Panc1 (cell line): ENCODE measurements around the gene TRIM37. TPM values are rescaled to one million over a fixed set of nuclear protein-coding genes. Genes with fewer than 3 reads are reported as not detected.

Source experiments
- ATAC-seq: fragments of 200-7000 bp; cut with Tn5 transposase; 2 replicates; pipeline ENCODE4 v1.9.1; 2020; ENCODE audit warnings: mild to moderate bottlenecking, moderate library complexity
- BruUV-seq: library from RNA; stranded (reverse); fragments of 400-500 nt; replicated peaks from 2 replicates; lab custom pipeline; 2021; lab: Mats Ljungman, UMichigan
- CTCF ChIA-PET: fragments of 300-600 bp; sonication (Branson Sonifier 250); formaldehyde crosslinking; loops from one replicate; lab custom pipeline; 2022; ENCODE audit warnings: antibody characterized with exemption; lab: Charles Lee
- POLR2A ChIA-PET: fragments of 300-600 bp; sonication (Branson Sonifier 250); formaldehyde crosslinking; loops from one replicate; lab custom pipeline; 2022; ENCODE audit warnings: antibody characterized with exemption; lab: Charles Lee
- DNase-seq: peaks from one replicate; pipeline ENCODE4 v3.0.0-alpha.2; 2010; ENCODE audit warnings: low read depth, low spot score
- H3K27ac ChIP-seq: 2 replicates; pipeline ENCODE4 v1.5.1; 2011; ENCODE audit warnings: mild to moderate bottlenecking, low read length, inconsistent platforms
- H3K27me3 ChIP-seq: fragments of 200-500 bp; sonication (Bioruptor generic); 2 replicates; pipeline ENCODE4 v1.6.0; 2014; ENCODE audit warnings: low read length, inconsistent platforms; ENCODE audit not compliant: control insufficient read depth, insufficient read depth
- H3K36me3 ChIP-seq: fragments of 200-500 bp; sonication (Bioruptor generic); 2 replicates; pipeline ENCODE4 v1.5.1; 2014; ENCODE audit warnings: inconsistent platforms, mild to moderate bottlenecking, low read length, moderate library complexity; ENCODE audit not compliant: control insufficient read depth, insufficient read depth
- H3K4me1 ChIP-seq: 2 replicates; pipeline ENCODE4 v1.5.1; 2011; ENCODE audit warnings: inconsistent platforms, mild to moderate bottlenecking, low read length, moderate library complexity; ENCODE audit not compliant: control insufficient read depth, insufficient read depth
- H3K4me3 ChIP-seq, 2 experiments: 2 replicates each; pipeline ENCODE4 v1.5.1; 2011 to 2012; ENCODE audit warnings: low read depth in 2 of 2, low read length in 2 of 2, mild to moderate bottlenecking in 2 of 2, inconsistent platforms in 1 of 2, moderate library complexity in 1 of 2
- H3K9me3 ChIP-seq: fragments of 200-500 bp; sonication (Bioruptor generic); 2 replicates; pipeline ENCODE4 v1.5.1; 2014; ENCODE audit warnings: low read depth, mild to moderate bottlenecking, inconsistent platforms, low read length, moderate library complexity; ENCODE audit not compliant: control insufficient read depth, insufficient read depth
- POLR2AphosphoS5 ChIP-seq: IDR thresholded peaks from 2 replicates; pipeline ENCODE4 v1.6.1; 2012; ENCODE audit warnings: mild to moderate bottlenecking, low read depth, low read length, moderate library complexity
- SIN3A ChIP-seq: IDR thresholded peaks from 2 replicates; pipeline ENCODE4 v1.6.1; 2012; ENCODE audit warnings: low read depth, mild to moderate bottlenecking, low read length, moderate library complexity, borderline replicate concordance; ENCODE audit not compliant: insufficient read depth
- TCF7L2 ChIP-seq: IDR thresholded peaks from 2 replicates; pipeline ENCODE4 v1.6.1; 2011; ENCODE audit warnings: mild to moderate bottlenecking, low read depth, low read length, inconsistent platforms
- in situ Hi-C: cut with HindIII; loops from 2 replicates; pipeline ENCODE4 v1.10.0; 2016; ENCODE audit warnings: low sequenced_read_pairs, low pct_unique_long_range_greater_than_20kb
- intact Hi-C: fragments of 100-400 bp; cut with micrococcal nuclease; formaldehyde crosslinking; loops from one replicate; pipeline ENCODE4 v1.10.0; 2022; ENCODE audit not compliant: unreplicated experiment
- total RNA-seq: library from RNA; stranded (reverse); gene quantifications from one replicate; pipeline ENCODE4 v1.2.1, GENCODE V29; 2021; ENCODE audit not compliant: unreplicated experiment
- TF ChIP-seq, protein P1 (sequence below), 2 experiments: IDR thresholded peaks; 2 replicates each; pipeline ENCODE4 v1.6.1; 2011 to 2012; ENCODE audit warnings: low read depth in 2 of 2, control low read depth in 1 of 2, low read length in 1 of 2, mild to moderate bottlenecking in 1 of 2, moderate library complexity in 1 of 2; ENCODE audit not compliant: insufficient read depth in 1 of 2
- TF ChIP-seq, protein P2 (sequence below): fragments of 450-650 bp; IDR thresholded peaks from 2 replicates; pipeline ENCODE4 v1.5.1; 2017; ENCODE audit warnings: mild to moderate bottlenecking

Gene TRIM37
- total RNA-seq, 1 experiment from 2014 or later: 43.3 TPM

DNA sequence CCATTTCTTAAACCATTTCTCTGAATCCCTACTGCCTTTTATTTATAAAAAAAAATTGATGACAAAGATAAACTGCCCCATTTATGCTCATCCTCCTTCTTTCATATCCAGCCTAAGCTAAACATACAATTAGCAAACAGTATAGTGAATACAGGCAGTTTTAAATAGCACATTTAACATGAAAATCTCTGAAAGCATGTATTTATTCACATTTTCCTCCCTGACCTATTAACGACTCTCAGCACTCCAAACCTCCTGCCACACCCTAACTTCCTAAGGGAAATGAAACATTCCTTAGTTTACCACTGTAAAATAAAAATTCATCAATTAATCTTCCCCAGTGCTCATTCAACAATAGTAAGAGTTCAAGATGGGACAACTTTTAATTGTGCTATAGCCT is 56.9 kb downstream of the TRIM37 start:
- Histone ChIP-seq H3K36me3 (peaks cover 15% of the 10 kb centered on the region), H3K4me1 (no peaks in the 10 kb centered on the region), H3K27me3 (no peaks in the 10 kb centered on the region), H3K9me3 (no peaks in the 10 kb centered on the region), H3K27ac (no peak overlapping the region), H3K4me3 (no peak overlapping the region)
- CTCF ChIA-PET: interaction anchor here (0.6 kb wide), 1 partner anchor 23 kb away, joined by 3 read pairs; no protein-coding TSS in a partner anchor
- POLR2A ChIA-PET: interaction anchor here (0.6 kb wide), 1 partner anchor 12 kb away, joined by 6 read pairs; no protein-coding TSS in a partner anchor
- no TSS peak for BruUV-seq
- in situ Hi-C loops: no loop called here
- DNase-seq (no peak), ATAC-seq (no peak)
- TF ChIP-seq SIN3A (no peak), TCF7L2 (no peak)
- TF ChIP-seq, protein P1, sequence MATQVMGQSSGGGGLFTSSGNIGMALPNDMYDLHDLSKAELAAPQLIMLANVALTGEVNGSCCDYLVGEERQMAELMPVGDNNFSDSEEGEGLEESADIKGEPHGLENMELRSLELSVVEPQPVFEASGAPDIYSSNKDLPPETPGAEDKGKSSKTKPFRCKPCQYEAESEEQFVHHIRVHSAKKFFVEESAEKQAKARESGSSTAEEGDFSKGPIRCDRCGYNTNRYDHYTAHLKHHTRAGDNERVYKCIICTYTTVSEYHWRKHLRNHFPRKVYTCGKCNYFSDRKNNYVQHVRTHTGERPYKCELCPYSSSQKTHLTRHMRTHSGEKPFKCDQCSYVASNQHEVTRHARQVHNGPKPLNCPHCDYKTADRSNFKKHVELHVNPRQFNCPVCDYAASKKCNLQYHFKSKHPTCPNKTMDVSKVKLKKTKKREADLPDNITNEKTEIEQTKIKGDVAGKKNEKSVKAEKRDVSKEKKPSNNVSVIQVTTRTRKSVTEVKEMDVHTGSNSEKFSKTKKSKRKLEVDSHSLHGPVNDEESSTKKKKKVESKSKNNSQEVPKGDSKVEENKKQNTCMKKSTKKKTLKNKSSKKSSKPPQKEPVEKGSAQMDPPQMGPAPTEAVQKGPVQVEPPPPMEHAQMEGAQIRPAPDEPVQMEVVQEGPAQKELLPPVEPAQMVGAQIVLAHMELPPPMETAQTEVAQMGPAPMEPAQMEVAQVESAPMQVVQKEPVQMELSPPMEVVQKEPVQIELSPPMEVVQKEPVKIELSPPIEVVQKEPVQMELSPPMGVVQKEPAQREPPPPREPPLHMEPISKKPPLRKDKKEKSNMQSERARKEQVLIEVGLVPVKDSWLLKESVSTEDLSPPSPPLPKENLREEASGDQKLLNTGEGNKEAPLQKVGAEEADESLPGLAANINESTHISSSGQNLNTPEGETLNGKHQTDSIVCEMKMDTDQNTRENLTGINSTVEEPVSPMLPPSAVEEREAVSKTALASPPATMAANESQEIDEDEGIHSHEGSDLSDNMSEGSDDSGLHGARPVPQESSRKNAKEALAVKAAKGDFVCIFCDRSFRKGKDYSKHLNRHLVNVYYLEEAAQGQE (IDR thresholded peaks at IDR 0.05; ENCODE audit: insufficient read depth in 1 of 2, low read depth in 2 of 2, low read length in 1 of 2): no peak
- TF ChIP-seq, protein P2, sequence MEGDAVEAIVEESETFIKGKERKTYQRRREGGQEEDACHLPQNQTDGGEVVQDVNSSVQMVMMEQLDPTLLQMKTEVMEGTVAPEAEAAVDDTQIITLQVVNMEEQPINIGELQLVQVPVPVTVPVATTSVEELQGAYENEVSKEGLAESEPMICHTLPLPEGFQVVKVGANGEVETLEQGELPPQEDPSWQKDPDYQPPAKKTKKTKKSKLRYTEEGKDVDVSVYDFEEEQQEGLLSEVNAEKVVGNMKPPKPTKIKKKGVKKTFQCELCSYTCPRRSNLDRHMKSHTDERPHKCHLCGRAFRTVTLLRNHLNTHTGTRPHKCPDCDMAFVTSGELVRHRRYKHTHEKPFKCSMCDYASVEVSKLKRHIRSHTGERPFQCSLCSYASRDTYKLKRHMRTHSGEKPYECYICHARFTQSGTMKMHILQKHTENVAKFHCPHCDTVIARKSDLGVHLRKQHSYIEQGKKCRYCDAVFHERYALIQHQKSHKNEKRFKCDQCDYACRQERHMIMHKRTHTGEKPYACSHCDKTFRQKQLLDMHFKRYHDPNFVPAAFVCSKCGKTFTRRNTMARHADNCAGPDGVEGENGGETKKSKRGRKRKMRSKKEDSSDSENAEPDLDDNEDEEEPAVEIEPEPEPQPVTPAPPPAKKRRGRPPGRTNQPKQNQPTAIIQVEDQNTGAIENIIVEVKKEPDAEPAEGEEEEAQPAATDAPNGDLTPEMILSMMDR: no peak
- intact Hi-C loops: no loop called here

DNA sequence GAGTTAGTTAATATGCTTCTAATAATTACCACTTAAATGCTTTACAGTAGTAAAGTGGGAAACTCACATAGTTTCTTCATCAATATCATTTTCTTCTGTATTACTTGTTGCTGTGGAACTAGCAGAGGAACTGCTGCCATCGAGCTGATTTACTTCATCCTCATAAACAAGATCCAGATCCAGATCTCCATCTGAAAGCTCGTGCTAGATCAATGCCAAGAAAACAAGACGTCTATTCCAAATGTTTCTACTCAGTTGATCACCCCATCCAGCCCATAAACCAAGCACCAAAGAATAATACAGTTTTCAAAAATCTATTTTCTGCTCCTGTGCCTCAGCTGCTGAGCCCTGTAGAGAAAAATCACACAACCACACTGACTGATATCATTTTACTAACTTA is 59.1 kb downstream of the TRIM37 start:
- no peak overlapping the region for H3K27ac ChIP-seq
- CTCF ChIA-PET: no interaction called here
- H3K36me3 ChIP-seq: peaks cover 10% of the 10 kb centered on the region
- H3K9me3 ChIP-seq: no peaks in the 10 kb centered on the region
- no TSS peak for BruUV-seq
- TF ChIP-seq SIN3A: no peak
- TF ChIP-seq, protein P1 (IDR thresholded peaks at IDR 0.05; ENCODE audit: insufficient read depth in 1 of 2, low read depth in 2 of 2, low read length in 1 of 2): no peak
- TF ChIP-seq, protein P2: no peak
- TF ChIP-seq POLR2AphosphoS5: no peak
- no peak for TF ChIP-seq TCF7L2
- no peak overlapping the region for H3K4me3 ChIP-seq
- no peaks in the 10 kb centered on the region for H3K27me3 ChIP-seq
- intact Hi-C loops: no loop called here
- ATAC-seq: no peak
- POLR2A ChIA-PET: no interaction called here
- no peak for DNase-seq
- in situ Hi-C loops: no loop called here
- H3K4me1 ChIP-seq: no peaks in the 10 kb centered on the region
